GM10248 (cell line): Measurements from ENCODE around the gene GALNT5.

Source experiments
- CTCF ChIA-PET: fragments of 300-600 bp; sonication (Branson Sonifier 250); formaldehyde crosslinking; extraction: SDS; loops from one replicate; lab custom pipeline; 2021; ENCODE audit warnings: antibody characterized with exemption; lab: Yijun Ruan, JAX
- POLR2A ChIA-PET: fragments of 350-650 bp; sonication (Branson Sonifier 250); formaldehyde crosslinking; extraction: SDS; loops from one replicate; lab custom pipeline; 2020; ENCODE audit warnings: antibody characterized with exemption; lab: Yijun Ruan, JAX
- DNase-seq: peaks from one replicate; pipeline ENCODE4 v3.0.0; 2012; ENCODE audit errors: extremely low spot score
- CTCF ChIP-seq: IDR thresholded peaks from 2 replicates; pipeline ENCODE4 v1.5.1; 2012; ENCODE audit warnings: mild to moderate bottlenecking, low read depth; ENCODE audit errors: extremely low read depth, missing control alignments, control extremely low read depth

The GALNT5 gene

GRCh38 chr2:157329524-157329923, 72.0 kb downstream of the GALNT5 start:
- no peak for DNase-seq
- TF ChIP-seq CTCF = no peak
- POLR2A ChIA-PET = no interaction called here
- CTCF ChIA-PET = interaction anchor here (0.9 to 16.8 kb wide), 8 partner anchors 9 to 156 kb away, joined by 3 to 258 read pairs (median 3); no protein-coding TSS in a partner anchor

- no peak for TF ChIP-seq CTCF
- ChIA-PET CTCF (interaction anchor here (0.7 to 16.8 kb wide), 4 partner anchors 8 to 27 kb away, joined by 3 to 258 read pairs (median 68); partner anchors contain the start of gene ERMN), POLR2A (no interaction called here)
- no peak for DNase-seq
Measured at GRCh38 chr2:157333304-157334047, 76.0 kb downstream of the GALNT5 start.

GRCh38 chr2:157334335-157334734, 76.8 kb downstream of the GALNT5 start:
- no peak for DNase-seq
- TF ChIP-seq CTCF = no peak
- ChIA-PET POLR2A (no interaction called here), CTCF (interaction anchor here (0.7 to 16.8 kb wide), 12 partner anchors 9 to 155 kb away, joined by 3 to 258 read pairs (median 6); partner anchors contain the start of gene ERMN)

DNA sequence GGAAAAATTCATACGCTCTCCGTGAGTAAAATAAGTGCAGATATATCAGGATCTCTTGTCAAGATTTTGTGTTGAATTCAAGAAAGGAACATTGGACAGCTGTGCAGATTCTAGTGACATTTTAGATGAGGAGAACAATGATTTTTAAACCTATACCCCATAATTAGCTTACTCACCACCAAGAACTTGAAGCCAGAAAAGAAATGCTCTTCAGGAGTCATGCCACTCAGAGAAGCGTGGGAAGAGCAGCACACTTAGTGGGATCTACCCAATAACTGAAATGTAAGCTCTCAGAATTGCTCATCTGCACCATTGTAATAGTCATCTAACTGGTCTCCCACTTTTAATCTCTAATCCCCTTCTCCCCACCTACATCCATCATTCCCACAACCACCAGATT, 77.3 kb downstream of the GALNT5 start:
- CTCF ChIA-PET = interaction anchor here (0.7 to 16.8 kb wide), 17 partner anchors 8 to 170 kb away, joined by 3 to 258 read pairs (median 6); partner anchors contain the start of gene ERMN
- POLR2A ChIA-PET = no interaction called here
- no peak for DNase-seq
- TF ChIP-seq CTCF = no peak

DNA sequence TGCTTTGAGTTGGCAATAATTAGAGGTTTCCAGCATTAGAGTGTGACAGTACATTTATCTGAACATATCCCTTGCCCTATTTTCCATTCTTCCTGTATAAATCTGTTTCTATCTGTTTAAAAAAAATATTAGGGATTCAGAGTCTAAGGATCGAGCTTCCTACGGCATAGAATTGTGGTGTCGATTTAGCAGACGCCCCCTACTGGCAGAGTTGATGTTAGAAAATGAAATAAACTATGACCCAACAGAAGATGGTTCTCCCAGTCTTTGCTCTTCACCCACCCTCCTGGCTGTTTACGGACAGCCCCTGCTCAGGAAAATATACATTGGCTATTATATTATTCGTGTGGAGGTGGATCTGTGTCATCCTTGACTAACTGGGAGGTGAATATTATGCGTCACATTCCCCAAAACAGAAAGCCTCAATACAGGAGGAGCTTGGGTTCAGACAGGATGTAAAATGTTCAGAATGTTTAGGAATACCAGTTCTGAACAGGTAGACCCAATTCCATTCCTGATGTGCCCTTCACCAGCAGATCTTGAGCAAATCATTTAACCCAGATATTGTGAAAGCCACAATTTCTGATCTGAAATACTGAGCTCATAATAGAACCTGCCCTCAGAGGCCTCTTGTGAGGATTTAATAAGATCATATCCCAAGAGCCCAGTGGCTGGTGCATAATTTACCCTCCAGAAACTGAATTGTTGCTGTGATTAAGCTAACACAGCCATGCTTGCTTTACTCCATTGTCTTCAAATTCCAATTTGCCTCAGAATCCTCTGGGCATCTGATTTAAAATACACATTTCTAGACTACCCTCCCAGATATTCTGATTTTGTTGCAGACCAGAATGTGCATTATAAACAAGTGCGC, 78.9 kb downstream of the GALNT5 start:
- POLR2A ChIA-PET = no interaction called here

More for the DNA sequence above, 78.9 kb downstream of the GALNT5 start:
- CTCF ChIA-PET = interaction anchor here (0.6 to 16.8 kb wide), 47 partner anchors 12 to 1142 kb away, joined by 3 to 258 read pairs (median 4); partner anchors contain the start of genes CYTIP and ERMN
- TF ChIP-seq CTCF = peak; percentile 66
- peak; percentile 22 for DNase-seq
